ENCODE measurements around the gene AGPAT4.

DNA sequence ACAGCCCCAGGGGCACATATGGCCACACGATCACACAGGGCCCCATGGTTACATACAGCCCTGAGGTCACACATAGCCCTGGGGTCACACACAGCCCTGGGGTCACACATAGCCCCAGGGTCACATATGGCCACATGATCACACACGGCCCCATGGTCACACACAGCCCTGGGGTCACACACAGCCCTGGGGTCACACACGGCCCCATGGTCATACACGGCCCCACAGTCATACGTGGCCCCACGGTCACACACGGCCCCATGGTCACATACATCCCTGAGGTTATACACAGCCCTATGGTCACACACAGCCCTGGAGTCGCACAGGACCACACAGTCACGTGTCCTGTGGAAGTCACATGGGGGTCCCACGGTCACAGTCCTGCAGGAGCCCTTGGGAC, 120.1 kb downstream of the AGPAT4 start:
- TF ChIP-seq EZH2 (IDR thresholded peaks at IDR 0.05) = no peak
- no peak for TF ChIP-seq POLR2AphosphoS5 (IDR thresholded peaks at IDR 0.05; ENCODE audit: borderline replicate concordance, low read depth, low read length)

All from SK-N-MC (cell line).